HepG2 (cell line): ENCODE data around the gene BLOC1S1. TPM values are rescaled to one million over a fixed set of nuclear protein-coding genes. Genes with fewer than 3 reads are reported as not detected.

Experiments
- DDIT3 ChIP-seq: sonication (generic); formaldehyde crosslinking; IDR thresholded peaks from 2 replicates; pipeline ENCODE4 v1.4.0; 2020; ENCODE audit warnings: mild to moderate bottlenecking, missing genetic modification reagents
- EEA1 ChIP-seq: sonication (generic); formaldehyde crosslinking; IDR thresholded peaks from 2 replicates; pipeline ENCODE4 v1.5.1; 2020; ENCODE audit warnings: mild to moderate bottlenecking, missing genetic modification reagents, borderline replicate concordance
- HOMEZ ChIP-seq: IDR thresholded peaks from 2 replicates; pipeline ENCODE4 v1.6.1; 2016; ENCODE audit warnings: low read depth
- KDM4B ChIP-seq: sonication (generic); formaldehyde crosslinking; IDR thresholded peaks from 2 replicates; pipeline ENCODE4 v1.4.0; 2020; ENCODE audit warnings: missing genetic modification reagents
- MXD4 ChIP-seq: IDR thresholded peaks from 2 replicates; pipeline ENCODE4 v1.6.1; 2016; ENCODE audit warnings: mild to moderate bottlenecking, missing biosample characterization, missing genetic modification reagents
- THAP11 ChIP-seq: IDR thresholded peaks from 2 replicates; pipeline ENCODE4 v1.6.1; 2016; ENCODE audit warnings: missing biosample characterization, missing genetic modification reagents
- ZC3H13 ChIP-seq: sonication (generic); formaldehyde crosslinking; IDR thresholded peaks from 2 replicates; pipeline ENCODE4 v1.8.1; 2023; ENCODE audit warnings: mild to moderate bottlenecking, missing genetic modification reagents, moderate library complexity
- ZNF556 ChIP-seq: sonication (generic); formaldehyde crosslinking; IDR thresholded peaks from 2 replicates; pipeline ENCODE4 v1.4.0; 2020; ENCODE audit warnings: mild to moderate bottlenecking, missing genetic modification reagents, borderline replicate concordance
- ZNF558 ChIP-seq: sonication (generic); formaldehyde crosslinking; IDR thresholded peaks from 2 replicates; pipeline ENCODE4 v1.9.0; 2022; ENCODE audit warnings: mild to moderate bottlenecking, missing genetic modification reagents, borderline replicate concordance
- ZNF564 ChIP-seq: sonication (generic); formaldehyde crosslinking; IDR thresholded peaks from 2 replicates; pipeline ENCODE4 v1.8.1; 2023; ENCODE audit warnings: mild to moderate bottlenecking, missing genetic modification reagents
- ZNF674 ChIP-seq: sonication (generic); formaldehyde crosslinking; IDR thresholded peaks from 2 replicates; pipeline ENCODE4 v1.5.0; 2020; ENCODE audit warnings: low read depth, mild to moderate bottlenecking, missing genetic modification reagents
- polyA plus RNA-seq, 8 experiments: library from polyadenylated mRNA; depleted of rRNA in 3 of 8; stranded (reverse) in 7 of 8; unstranded in 1 of 8; fragments of >200 nt; fragmentation: Illumina TruSeq in 4 of 8; extraction: Trizol in 4 of 8; gene quantifications; 2 replicates each; pipeline versions ENCODE4 v1.2.1 to v1.2.3, GENCODE V29; 2011 to 2016; ENCODE audit warnings: low read depth in 4 of 8, missing spikeins in 1 of 8, mixed read lengths in 1 of 8; ENCODE audit not compliant: insufficient read depth in 1 of 8
- total RNA-seq, 5 experiments: library from RNA; depleted of rRNA; stranded (reverse); fragments of >200 nt; fragmentation: Illumina TruSeq; extraction: Trizol; gene quantifications; 2 replicates each; pipeline ENCODE4 v1.2.3, GENCODE V29; 2016; ENCODE audit warnings: low read depth in 1 of 5
- TF ChIP-seq, protein P1 (sequence below): sonication (generic); formaldehyde crosslinking; IDR thresholded peaks from 2 replicates; pipeline ENCODE4 v1.4.0; 2020; ENCODE audit warnings: low read depth, mild to moderate bottlenecking, missing genetic modification reagents
- TF ChIP-seq, protein P2 (sequence below): sonication (generic); formaldehyde crosslinking; IDR thresholded peaks from 2 replicates; pipeline ENCODE4 v1.9.0; 2021; ENCODE audit warnings: missing genetic modification reagents, mild to moderate bottlenecking, borderline replicate concordance
- TF ChIP-seq, protein P3 (sequence below): IDR thresholded peaks from 2 replicates; pipeline ENCODE4 v1.6.1; 2016; ENCODE audit warnings: low read depth, missing genetic modification reagents, missing compliant biosample characterization
- TF ChIP-seq, protein P4 (sequence below): sonication (generic); formaldehyde crosslinking; IDR thresholded peaks from 2 replicates; pipeline ENCODE4 v1.8.0; 2022; ENCODE audit warnings: missing genetic modification reagents, mild to moderate bottlenecking, moderate library complexity, borderline replicate concordance

BLOC1S1 gene
- total and polyA plus RNA-seq, 2 of the 13 experiments (the other 11 are each of a cell fraction or from before 2014, with no cell fraction given), result 55.1 to 95.3 TPM

GRCh38 chr12:55728939-55729818 is 13.3 kb downstream of the BLOC1S1 start, which contains the start of gene CD63 (continued):
- TF ChIP-seq, protein P1, sequence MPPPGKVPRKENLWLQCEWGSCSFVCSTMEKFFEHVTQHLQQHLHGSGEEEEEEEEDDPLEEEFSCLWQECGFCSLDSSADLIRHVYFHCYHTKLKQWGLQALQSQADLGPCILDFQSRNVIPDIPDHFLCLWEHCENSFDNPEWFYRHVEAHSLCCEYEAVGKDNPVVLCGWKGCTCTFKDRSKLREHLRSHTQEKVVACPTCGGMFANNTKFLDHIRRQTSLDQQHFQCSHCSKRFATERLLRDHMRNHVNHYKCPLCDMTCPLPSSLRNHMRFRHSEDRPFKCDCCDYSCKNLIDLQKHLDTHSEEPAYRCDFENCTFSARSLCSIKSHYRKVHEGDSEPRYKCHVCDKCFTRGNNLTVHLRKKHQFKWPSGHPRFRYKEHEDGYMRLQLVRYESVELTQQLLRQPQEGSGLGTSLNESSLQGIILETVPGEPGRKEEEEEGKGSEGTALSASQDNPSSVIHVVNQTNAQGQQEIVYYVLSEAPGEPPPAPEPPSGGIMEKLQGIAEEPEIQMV, result peak; percentile 61; the same call in 1 of the 2 replicates
- TF ChIP-seq ZC3H13 (CRISPR knock-in tag) (peak; percentile 43; the same call in 1 of the 2 replicates), DDIT3 (CRISPR knock-in tag) (no peak), EEA1 (CRISPR knock-in tag) (no peak), KDM4B (CRISPR knock-in tag) (no peak), ZNF556 (peak; percentile 81), THAP11 (CRISPR knock-in tag) (peak; percentile 52; the same call in 1 of the 2 replicates), ZNF564 (peak; percentile 41; the same call in 1 of the 2 replicates), MXD4 (peak; percentile 75; the same call in 1 of the 2 replicates), ZNF674 (no peak), HOMEZ (CRISPR knock-in tag) (no peak), ZNF558 (CRISPR knock-in tag) (no peak)
- TF ChIP-seq, protein P2, sequence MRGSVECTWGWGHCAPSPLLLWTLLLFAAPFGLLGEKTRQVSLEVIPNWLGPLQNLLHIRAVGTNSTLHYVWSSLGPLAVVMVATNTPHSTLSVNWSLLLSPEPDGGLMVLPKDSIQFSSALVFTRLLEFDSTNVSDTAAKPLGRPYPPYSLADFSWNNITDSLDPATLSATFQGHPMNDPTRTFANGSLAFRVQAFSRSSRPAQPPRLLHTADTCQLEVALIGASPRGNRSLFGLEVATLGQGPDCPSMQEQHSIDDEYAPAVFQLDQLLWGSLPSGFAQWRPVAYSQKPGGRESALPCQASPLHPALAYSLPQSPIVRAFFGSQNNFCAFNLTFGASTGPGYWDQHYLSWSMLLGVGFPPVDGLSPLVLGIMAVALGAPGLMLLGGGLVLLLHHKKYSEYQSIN, result no peak
- TF ChIP-seq, protein P3, sequence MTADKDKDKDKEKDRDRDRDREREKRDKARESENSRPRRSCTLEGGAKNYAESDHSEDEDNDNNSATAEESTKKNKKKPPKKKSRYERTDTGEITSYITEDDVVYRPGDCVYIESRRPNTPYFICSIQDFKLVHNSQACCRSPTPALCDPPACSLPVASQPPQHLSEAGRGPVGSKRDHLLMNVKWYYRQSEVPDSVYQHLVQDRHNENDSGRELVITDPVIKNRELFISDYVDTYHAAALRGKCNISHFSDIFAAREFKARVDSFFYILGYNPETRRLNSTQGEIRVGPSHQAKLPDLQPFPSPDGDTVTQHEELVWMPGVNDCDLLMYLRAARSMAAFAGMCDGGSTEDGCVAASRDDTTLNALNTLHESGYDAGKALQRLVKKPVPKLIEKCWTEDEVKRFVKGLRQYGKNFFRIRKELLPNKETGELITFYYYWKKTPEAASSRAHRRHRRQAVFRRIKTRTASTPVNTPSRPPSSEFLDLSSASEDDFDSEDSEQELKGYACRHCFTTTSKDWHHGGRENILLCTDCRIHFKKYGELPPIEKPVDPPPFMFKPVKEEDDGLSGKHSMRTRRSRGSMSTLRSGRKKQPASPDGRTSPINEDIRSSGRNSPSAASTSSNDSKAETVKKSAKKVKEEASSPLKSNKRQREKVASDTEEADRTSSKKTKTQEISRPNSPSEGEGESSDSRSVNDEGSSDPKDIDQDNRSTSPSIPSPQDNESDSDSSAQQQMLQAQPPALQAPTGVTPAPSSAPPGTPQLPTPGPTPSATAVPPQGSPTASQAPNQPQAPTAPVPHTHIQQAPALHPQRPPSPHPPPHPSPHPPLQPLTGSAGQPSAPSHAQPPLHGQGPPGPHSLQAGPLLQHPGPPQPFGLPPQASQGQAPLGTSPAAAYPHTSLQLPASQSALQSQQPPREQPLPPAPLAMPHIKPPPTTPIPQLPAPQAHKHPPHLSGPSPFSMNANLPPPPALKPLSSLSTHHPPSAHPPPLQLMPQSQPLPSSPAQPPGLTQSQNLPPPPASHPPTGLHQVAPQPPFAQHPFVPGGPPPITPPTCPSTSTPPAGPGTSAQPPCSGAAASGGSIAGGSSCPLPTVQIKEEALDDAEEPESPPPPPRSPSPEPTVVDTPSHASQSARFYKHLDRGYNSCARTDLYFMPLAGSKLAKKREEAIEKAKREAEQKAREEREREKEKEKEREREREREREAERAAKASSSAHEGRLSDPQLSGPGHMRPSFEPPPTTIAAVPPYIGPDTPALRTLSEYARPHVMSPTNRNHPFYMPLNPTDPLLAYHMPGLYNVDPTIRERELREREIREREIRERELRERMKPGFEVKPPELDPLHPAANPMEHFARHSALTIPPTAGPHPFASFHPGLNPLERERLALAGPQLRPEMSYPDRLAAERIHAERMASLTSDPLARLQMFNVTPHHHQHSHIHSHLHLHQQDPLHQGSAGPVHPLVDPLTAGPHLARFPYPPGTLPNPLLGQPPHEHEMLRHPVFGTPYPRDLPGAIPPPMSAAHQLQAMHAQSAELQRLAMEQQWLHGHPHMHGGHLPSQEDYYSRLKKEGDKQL (CRISPR knock-in tag), result no peak
- TF ChIP-seq, protein P4, sequence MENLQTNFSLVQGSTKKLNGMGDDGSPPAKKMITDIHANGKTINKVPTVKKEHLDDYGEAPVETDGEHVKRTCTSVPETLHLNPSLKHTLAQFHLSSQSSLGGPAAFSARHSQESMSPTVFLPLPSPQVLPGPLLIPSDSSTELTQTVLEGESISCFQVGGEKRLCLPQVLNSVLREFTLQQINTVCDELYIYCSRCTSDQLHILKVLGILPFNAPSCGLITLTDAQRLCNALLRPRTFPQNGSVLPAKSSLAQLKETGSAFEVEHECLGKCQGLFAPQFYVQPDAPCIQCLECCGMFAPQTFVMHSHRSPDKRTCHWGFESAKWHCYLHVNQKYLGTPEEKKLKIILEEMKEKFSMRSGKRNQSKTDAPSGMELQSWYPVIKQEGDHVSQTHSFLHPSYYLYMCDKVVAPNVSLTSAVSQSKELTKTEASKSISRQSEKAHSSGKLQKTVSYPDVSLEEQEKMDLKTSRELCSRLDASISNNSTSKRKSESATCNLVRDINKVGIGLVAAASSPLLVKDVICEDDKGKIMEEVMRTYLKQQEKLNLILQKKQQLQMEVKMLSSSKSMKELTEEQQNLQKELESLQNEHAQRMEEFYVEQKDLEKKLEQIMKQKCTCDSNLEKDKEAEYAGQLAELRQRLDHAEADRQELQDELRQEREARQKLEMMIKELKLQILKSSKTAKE (CRISPR knock-in tag), result peak; percentile 24; the same call in 1 of the 2 replicates
